ENCODE results near the gene LY6G5C.

The LY6G5C gene

DNA sequence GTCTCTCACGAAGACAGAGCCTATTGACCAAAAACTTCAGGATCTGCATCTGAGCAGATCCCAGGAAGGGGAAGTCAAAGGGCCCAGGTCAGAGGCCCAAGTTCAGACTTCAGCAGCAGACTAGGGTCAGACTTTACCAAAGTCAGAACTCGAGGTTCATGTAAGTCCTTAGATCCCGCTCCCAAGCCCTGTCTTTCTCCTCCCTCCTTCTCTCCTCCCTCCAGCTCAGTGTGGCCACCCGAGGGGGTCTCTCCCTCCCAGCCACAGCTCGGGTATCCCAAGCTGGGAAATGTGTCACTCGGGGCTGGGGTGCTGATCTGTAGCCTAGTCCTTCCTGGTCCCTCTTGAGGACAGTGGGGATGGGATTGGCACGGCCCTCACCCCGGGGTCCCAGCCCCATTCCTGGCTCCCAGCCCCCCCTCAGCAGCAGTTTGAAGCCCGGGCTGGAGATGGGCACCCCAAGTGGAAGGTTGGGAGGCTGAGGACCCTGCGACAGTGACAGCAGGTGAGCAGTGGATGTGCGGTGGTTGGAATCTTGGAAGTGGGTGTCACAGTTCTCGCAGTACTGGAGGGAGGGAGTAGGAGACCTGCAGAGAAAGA, 18.6 kb downstream of the LY6G5C start:
- DNase-seq (ENCODE audit: low read depth): no peak

DNA sequence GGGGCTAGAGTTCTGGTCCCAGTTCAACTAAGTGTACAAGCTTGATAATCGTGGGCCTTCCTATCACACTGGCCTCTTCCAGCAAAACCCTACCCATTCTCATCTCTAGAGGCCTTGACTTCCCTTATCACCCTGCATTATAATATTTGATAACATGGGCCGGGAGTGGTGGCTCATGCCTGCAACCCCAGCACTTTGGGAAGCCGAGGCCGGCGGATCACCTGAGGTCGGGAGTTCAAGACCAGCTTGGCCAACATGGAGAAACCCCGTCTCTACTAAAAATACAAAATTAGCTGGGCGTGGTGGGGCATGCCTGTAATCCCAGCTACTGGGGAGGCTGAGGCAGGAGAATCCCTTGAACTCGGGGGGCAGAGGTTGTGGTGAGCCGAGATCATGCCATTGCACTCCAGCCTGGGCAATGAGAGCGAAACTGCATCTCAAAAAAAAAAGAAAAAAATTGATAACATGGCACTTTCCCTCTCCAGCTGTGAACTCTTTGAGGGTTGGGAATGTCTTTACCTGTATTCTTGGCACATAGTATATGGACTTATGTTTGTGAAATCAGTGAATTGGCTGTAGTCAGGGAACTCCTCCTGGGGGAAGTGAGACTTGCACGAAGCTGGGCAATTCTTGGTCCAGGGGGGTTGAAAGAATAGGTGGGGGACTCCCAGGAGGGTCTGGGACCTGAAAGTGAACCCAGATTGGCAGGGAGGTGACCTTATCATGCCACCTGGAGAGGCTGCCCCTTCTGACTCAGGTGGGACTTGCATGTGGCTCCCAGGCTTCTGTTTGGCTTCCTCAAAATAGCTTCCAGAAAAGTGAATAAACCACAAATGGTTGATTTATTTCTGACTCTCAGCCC, 19.4 kb downstream of the LY6G5C start:
- DNase-seq (ENCODE audit: low read depth): no peak

DNA sequence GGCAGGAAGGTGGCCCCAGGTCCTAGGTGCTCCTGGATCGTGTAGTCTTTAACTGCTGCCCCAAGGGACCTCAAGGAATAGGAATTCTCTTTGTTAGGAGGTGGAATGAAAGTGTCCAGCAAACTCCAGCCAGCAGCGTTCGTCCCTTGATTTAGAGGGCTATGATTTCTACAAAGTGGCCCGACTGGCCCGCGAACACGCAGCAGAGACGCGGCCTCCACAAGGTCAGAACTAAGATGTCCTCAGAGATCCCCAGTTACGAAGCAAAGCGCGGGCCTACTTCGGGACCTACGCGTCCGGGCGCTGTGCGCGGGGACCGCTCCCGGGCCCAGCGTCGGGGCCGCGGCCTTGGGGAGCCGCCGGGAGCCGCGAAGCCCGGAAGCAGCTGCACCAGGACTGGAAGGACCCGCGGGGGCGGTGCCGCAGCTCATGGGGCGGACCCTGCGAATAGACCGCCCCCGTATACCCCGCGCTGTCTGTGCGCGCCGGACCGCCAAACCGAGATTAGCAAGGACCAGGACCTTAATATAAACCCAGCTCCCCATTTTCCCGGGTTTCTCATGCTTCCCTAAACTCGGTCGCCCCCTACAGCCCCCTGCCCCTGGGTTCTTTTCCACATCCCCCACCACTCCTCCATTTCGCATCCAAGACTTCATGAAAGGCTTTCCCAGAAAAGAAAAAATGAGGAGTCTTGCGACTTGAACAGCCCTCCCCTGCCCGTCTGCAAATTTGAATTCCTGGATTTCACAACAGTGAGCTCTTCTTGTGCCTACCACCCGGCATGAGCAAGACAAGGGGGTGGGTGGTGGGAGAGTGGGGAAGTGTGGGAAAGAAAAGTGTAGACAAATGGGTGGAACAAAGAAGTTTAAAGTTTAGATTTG, 20.2 kb downstream of the LY6G5C start, which contains the start of gene C6orf47:
Gene C6orf47 (minus strand): TSS at position 398 of the 881 bp plus-strand sequence. CDS start 831 bp downstream, outside the sequence.
- DNase-seq (ENCODE audit: low read depth): peak; percentile 61

DNA sequence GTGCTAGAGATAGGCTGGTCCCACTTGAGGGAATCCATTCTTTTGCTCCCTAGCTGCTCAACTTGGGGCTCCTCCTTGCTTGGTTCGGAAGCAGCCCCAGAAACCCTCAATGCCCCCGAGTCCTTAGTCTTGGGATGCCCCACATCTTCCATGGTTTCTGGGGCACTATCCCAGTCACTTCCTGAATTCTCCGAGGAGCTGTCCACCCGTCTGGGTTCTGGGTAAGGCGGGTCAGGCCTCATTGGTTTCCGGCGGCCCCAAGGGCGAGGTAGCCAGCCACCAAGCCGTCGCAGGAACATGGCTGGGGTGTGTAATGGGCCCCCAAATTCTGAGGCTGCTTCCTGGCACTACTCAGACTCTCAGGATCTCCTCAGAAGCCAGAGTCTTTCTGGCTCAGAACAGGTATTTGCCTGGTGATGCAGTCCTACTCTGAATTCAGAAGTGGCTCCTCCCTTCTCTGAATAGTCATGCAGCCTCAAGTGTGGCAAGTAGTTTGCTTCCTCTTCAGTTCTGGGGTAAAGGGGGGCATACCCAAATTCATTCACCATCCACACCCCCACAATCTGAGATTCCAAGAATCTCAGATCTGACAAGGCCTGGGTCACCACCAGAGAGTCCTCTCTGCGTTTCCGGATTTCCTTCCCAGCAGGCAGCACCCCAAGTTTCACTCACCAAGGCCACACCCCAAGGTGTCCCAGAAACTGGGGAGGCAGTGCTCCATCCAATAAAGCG, 21.1 kb downstream of the LY6G5C start:
- DNase-seq (ENCODE audit: low read depth): no peak

DNA sequence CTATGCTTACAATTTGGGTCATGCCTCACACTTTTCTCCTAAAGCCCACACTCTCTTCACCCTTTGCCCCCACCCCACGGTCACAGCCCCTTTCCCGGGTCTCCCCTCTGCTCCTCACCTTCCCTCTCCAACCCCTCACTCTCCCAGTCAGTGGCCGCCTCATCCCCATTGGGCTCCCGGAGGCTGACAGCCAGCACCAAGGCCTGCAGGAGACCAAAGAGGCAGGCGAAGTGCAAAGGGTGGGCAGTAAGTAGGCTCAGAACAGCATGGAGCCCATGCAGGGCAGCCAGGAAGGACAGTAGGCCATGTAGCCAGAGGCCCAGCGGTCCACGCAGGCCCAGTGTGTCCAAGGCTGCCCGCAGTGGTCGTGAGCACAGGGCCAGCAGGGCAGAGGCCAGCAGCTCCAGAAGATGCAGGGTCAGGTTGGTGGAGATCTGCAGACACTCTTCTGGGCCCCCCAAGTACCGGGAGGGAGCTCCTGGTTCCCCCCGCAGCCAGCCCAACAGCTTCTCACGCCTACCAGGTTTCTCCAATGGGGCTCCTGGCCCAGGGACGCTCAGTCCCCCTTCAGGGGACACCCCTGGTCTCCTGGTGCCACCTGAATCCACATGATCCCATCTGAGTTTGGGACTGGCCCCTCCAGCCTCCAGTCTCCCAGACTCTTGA, 21.8 kb downstream of the LY6G5C start:
- no peak for DNase-seq (ENCODE audit: low read depth)

DNA sequence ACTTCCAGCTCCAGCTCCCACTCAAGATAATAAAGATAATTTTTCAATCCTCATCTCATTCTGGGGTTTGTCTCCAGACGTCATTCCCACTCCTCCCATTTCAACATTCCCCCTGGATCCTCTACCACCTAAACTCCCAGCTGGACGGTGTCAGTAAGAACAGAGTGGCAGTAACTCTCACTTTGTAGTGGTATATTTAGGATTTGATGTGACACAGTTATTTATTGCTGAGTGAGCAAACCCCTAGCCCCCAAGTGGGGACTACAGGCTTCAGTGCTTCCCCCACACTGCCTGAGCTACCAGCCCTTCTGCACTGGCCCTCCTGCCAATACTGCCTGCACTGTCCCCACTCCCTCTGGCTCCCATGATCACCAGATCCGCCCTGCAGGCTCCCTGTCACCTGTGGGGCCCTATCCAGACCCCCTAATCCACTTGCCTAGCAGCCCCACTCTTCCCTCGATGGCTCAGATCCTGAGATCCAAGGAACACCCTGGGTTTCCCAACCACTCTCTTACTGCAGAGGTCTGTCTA, 22.6 kb downstream of the LY6G5C start:
- DNase-seq (ENCODE audit: low read depth): no peak

DNA sequence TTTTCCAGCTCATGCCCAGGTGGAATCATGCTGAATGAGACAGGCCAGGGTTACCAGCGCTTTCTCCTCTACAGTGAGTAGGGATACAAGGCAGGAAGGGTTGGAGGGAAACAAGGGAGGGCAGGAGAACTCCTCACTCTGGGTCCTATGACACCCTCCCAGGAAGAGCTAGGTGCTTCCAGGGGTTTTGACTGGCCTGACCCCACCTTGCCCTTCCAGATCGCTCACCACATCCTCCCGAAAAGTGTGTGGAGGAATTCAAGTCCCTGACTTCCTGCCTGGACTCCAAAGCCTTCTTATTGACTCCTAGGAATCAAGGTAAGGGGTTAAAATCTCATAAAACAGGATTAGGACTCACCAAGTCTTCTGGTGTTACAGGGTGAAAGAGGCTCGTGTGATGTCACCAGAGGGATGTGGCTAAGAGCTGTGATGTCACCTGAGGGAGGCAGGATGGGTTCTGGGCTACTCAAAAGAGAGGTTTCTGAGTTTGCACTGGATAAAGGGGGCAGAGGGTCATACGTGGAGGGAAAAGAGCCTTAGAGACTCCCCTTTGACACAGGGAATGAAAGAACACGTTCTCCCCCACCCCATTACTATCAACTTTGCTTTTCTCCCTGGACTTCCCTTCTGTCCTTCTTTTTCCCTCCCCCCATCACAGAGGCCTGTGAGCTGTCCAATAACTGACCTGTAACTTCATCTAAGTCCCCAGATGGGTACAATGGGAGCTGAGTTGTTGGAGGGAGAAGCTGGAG, 23.3 kb downstream of the LY6G5C start:
- no peak for DNase-seq (ENCODE audit: low read depth)

DNA sequence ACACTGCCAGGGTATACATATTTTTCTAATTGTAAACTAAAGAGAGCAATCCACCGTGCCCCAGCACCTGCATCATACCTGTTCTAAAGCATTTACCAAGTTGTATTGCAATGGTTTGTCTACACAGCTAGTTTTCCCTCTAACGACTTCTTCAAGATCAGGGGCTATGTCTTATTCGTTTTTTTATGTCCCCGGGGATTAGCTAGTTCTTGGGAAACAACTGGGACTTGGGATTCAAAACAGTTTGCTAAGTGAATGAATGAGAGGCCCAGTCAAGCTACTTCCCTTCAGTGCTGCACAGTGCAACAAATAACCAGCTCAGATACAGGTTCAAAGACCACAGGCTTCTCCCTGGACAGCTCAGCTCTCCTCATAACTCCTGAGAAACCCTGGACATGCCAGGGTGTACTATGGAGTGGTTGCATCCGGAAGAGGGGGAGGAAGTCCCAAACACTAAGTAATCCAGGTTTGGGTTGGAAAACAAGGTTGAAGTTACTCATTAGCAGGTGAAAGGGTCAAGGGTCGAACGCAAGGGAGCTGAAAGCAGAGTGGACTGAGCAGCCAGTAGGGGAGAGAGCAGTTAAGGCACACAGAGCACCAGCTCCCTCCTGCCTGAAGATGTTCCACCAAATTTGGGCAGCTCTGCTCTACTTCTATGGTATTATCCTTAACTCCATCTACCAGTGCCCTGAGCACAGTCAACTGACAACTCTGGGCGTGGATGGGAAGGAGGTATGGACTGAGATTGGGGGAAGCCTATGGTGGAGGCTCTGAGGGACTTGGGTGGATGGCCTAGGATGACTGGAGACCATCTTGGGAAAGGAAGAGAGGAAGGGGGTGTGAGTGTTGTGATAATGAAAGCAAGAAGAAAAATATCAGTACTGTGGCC, 25.3 kb downstream of the LY6G5C start, which contains the start of gene APOM:
Gene APOM (plus strand): TSS at position 546 of the 889 bp plus-strand sequence. CDS start 73 bp downstream, at position 619.
- DNase-seq (ENCODE audit: low read depth): no peak

GRCh38 chr6:31654574-31655348, 26.1 kb downstream of the LY6G5C start:
- no peak for DNase-seq (ENCODE audit: low read depth)

GRCh38 chr6:31652925-31653724, 27.7 kb downstream of the LY6G5C start:
- DNase-seq (ENCODE audit: low read depth): peak; percentile 85

- no peak for DNase-seq (ENCODE audit: low read depth)
Measured at GRCh38 chr6:31651602-31652191, 29.2 kb downstream of the LY6G5C start.

DNA sequence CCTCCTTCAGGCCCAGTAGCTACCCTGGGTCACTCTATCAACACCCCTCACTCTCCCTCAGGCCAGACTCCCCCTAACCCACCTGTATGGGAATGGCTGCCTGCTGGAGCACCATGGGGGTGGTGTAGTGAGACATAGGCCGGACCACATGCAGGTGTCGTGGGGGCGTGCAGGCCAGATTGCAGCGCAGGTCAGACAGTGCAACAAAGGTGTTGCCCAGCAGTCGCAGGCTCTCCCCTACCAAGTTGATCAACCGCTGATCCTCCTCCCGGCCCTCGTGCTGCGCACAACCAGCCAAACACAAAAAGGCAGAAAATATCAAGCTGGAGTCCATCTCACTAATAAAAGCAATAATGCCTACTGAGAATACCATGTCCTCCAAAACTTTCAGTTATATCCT, 35.5 kb downstream of the LY6G5C start:
- DNase-seq (ENCODE audit: low read depth): no peak

- no peak for DNase-seq (ENCODE audit: low read depth)
Measured at GRCh38 chr6:31643818-31644454, 36.9 kb downstream of the LY6G5C start.

DNA sequence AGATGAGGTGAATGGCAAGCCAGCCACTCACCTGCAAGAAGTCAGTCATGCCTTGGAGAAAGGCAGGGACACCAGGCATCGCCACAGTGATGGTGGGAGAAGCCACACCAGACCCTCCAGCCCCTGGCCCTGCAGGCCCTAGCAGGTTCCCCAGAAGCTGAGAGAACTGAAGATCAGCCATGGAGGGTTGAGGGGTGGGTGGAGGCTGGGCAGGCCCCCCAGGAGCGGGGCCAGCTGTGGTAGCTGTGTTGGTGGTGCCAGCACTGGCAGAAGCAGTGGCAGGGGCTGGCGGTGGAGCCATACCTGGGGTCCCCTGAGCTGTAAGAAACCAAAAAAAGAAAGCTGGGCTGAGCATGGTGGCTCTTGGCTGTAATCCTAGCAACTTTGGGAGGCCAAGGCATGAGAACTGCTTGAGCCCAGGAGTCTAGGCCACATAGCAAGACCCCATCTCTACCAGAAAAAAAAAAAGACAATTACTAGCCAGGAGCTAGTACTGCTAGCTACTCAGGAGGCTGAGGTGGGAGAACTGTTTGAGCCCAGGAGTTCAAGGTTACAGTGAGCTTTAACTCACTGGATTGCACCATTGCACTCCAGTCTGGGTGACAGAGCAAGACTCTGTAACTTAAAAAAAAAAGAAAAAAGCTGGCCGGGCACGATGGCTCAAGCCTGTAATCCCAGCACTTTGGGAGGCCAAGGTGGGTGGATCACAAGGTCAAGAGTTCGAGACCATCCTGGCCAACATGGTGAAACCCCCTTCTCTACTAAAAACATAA, 37.9 kb downstream of the LY6G5C start:
- no peak for DNase-seq (ENCODE audit: low read depth)

DNA sequence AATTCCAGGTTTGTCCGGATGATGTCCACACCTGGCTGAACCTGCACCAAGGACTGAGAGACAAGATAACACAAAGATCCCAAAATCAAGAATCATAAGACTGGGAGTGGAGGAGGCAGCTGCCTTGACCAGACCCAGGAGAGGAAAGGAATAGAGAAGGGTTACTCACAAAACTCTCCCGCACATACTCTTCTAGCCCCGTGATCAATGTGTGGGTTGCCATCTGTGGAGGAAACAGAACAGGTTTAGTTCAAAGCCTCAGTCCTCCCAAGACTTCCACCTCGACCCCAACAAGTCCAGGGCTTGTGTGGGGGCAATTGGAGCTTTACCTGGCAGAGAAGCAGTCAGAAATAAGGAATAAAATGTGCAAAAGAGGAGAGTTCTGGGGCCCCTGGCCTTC, 39.5 kb downstream of the LY6G5C start:
- no peak for DNase-seq (ENCODE audit: low read depth)

- DNase-seq (ENCODE audit: low read depth): no peak
Measured at GRCh38 chr6:31640612-31641011, 40.3 kb downstream of the LY6G5C start.

Measured in stimulated activated CD4-positive, alpha-beta T cell treated with anti-CD3 and anti-CD28 coated beads, Interleukin-2, amount 100 ng/mL, for 4 hours (primary cell).